ENCODE results near the gene PVALB.

GRCh38 chr22:36818010-36818642 is 1.3 kb upstream of the PVALB start:
- TF ChIP-seq POLR2A (IDR thresholded peaks at IDR 0.05; ENCODE audit: low read depth, low read length) (no peak), CEBPB (IDR thresholded peaks at IDR 0.05; ENCODE audit: low read depth, low read length) (no peak), CTCF (conservative IDR thresholded peaks at IDR 0.05; ENCODE audit: low read depth, low read length) (no peak), USF2 (IDR thresholded peaks at IDR 0.05; ENCODE audit: low read depth, low read length) (no peak), RFX5 (IDR thresholded peaks at IDR 0.05; ENCODE audit: low read depth, low read length) (no peak), MAZ (IDR thresholded peaks at IDR 0.05; ENCODE audit: borderline replicate concordance, low read depth, low read length) (no peak), NFE2L2 (IDR thresholded peaks at IDR 0.05; ENCODE audit: low read depth, low read length) (no peak), MAFK (IDR thresholded peaks at IDR 0.05; ENCODE audit: low read depth, low read length) (no peak), FOS (IDR thresholded peaks at IDR 0.05; ENCODE audit: low read depth, low read length) (no peak), RCOR1 (IDR thresholded peaks at IDR 0.05; ENCODE audit: insufficient replicate concordance, low read length) (no peak), RAD21 (IDR thresholded peaks at IDR 0.05; ENCODE audit: low read length) (no peak), CHD1 (IDR thresholded peaks at IDR 0.05; ENCODE audit: low read depth, low read length) (no peak)
